HEK293 (cell line): ENCODE measurements around the gene KPNA4.

ENCODE experiments used
- GLI2 ChIP-seq: fragments of 450-650 bp; formaldehyde crosslinking; IDR thresholded peaks from 2 replicates; pipeline ENCODE4; 2017; ENCODE audit warnings: missing biosample characterization, missing genetic modification characterization, low read depth, borderline replicate concordance
- KLF9 ChIP-seq: fragments of 450-650 bp; formaldehyde crosslinking; IDR thresholded peaks from 2 replicates; pipeline ENCODE4 v1.5.1; 2016; ENCODE audit warnings: missing biosample characterization, missing genetic modification characterization, low read depth
- YY1 ChIP-seq: fragments of 450-650 bp; formaldehyde crosslinking; IDR thresholded peaks from 2 replicates; pipeline ENCODE4 v1.5.1; 2018; ENCODE audit warnings: missing biosample characterization, missing genetic modification characterization
- ZBTB20 ChIP-seq: fragments of 450-650 bp; formaldehyde crosslinking; IDR thresholded peaks from 2 replicates; pipeline ENCODE4 v1.5.1; 2016; ENCODE audit warnings: missing biosample characterization, missing genetic modification characterization
- ZBTB8A ChIP-seq: fragments of 450-650 bp; formaldehyde crosslinking; IDR thresholded peaks from 2 replicates; pipeline ENCODE4 v1.5.1; 2016; ENCODE audit warnings: missing biosample characterization, missing genetic modification characterization
- ZNF274 ChIP-seq, 2 experiments: fragments of 200-500 bp in 1 of 2; fragments of 450-650 bp in 1 of 2; sonication (Bioruptor generic) in 1 of 2; formaldehyde crosslinking in 1 of 2; IDR thresholded peaks; 2 replicates each; pipeline versions ENCODE4 v1.5.1 to v1.6.1; 2014 to 2016; ENCODE audit warnings: borderline replicate concordance in 1 of 2, inconsistent platforms in 1 of 2, low read length in 1 of 2, missing biosample characterization in 1 of 2, missing genetic modification characterization in 1 of 2
- ZNF785 ChIP-seq: fragments of 450-650 bp; formaldehyde crosslinking; IDR thresholded peaks from 2 replicates; pipeline ENCODE4 v1.5.1; 2016; ENCODE audit warnings: missing biosample characterization, missing genetic modification characterization
- ZSCAN30 ChIP-seq: fragments of 450-650 bp; IDR thresholded peaks from 2 replicates; pipeline ENCODE4 v1.5.1; 2018; ENCODE audit warnings: missing biosample characterization, mild to moderate bottlenecking, missing genetic modification characterization, moderate library complexity
- TF ChIP-seq, protein P1 (sequence below): fragments of 450-650 bp; formaldehyde crosslinking; IDR thresholded peaks from 2 replicates; pipeline ENCODE4 v1.5.1; 2016; ENCODE audit warnings: missing biosample characterization, missing genetic modification characterization
- TF ChIP-seq, protein P2 (sequence below): fragments of 450-650 bp; formaldehyde crosslinking; IDR thresholded peaks from 2 replicates; pipeline ENCODE4 v1.5.1; 2016; ENCODE audit warnings: missing biosample characterization, missing genetic modification characterization
- TF ChIP-seq, protein P3 (sequence below): fragments of 450-650 bp; formaldehyde crosslinking; IDR thresholded peaks from 2 replicates; pipeline ENCODE4 v1.5.1; 2016; ENCODE audit warnings: missing biosample characterization, missing genetic modification characterization

DNA sequence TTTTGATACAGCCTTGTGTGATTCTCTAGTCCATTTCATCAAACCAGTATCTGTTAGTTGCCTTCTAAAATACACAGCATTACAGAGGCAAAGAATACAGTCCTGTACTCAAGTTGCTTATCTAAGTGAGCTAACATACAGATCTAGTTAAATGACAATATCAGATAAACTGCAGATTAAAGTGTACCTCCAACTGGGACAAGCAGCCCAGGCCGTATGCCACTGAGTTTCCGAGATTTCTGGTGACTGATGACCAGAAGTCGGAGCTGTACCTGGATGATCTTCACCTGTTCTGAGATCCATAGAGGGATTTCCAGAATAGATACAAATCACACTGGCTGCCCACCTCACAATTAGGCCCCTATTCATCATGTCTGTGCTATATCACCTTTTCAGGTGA lies 109.5 kb downstream of the KPNA4 start:
- no peak for TF ChIP-seq ZNF785 (tag by site-specific recombination)
- TF ChIP-seq YY1 (tag by site-specific recombination), result no peak
- no peak for TF ChIP-seq ZBTB20 (tag by site-specific recombination)
- TF ChIP-seq, protein P1, sequence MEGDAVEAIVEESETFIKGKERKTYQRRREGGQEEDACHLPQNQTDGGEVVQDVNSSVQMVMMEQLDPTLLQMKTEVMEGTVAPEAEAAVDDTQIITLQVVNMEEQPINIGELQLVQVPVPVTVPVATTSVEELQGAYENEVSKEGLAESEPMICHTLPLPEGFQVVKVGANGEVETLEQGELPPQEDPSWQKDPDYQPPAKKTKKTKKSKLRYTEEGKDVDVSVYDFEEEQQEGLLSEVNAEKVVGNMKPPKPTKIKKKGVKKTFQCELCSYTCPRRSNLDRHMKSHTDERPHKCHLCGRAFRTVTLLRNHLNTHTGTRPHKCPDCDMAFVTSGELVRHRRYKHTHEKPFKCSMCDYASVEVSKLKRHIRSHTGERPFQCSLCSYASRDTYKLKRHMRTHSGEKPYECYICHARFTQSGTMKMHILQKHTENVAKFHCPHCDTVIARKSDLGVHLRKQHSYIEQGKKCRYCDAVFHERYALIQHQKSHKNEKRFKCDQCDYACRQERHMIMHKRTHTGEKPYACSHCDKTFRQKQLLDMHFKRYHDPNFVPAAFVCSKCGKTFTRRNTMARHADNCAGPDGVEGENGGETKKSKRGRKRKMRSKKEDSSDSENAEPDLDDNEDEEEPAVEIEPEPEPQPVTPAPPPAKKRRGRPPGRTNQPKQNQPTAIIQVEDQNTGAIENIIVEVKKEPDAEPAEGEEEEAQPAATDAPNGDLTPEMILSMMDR, result no peak
- TF ChIP-seq ZBTB8A (tag by site-specific recombination), result no peak
- TF ChIP-seq ZNF274 (IDR thresholded peaks at IDR 0.05; ENCODE audit: low read length), result no peak
- TF ChIP-seq ZNF274 (tag by site-specific recombination; IDR thresholded peaks at IDR 0.05; ENCODE audit: borderline replicate concordance), result no peak
- TF ChIP-seq, protein P2, sequence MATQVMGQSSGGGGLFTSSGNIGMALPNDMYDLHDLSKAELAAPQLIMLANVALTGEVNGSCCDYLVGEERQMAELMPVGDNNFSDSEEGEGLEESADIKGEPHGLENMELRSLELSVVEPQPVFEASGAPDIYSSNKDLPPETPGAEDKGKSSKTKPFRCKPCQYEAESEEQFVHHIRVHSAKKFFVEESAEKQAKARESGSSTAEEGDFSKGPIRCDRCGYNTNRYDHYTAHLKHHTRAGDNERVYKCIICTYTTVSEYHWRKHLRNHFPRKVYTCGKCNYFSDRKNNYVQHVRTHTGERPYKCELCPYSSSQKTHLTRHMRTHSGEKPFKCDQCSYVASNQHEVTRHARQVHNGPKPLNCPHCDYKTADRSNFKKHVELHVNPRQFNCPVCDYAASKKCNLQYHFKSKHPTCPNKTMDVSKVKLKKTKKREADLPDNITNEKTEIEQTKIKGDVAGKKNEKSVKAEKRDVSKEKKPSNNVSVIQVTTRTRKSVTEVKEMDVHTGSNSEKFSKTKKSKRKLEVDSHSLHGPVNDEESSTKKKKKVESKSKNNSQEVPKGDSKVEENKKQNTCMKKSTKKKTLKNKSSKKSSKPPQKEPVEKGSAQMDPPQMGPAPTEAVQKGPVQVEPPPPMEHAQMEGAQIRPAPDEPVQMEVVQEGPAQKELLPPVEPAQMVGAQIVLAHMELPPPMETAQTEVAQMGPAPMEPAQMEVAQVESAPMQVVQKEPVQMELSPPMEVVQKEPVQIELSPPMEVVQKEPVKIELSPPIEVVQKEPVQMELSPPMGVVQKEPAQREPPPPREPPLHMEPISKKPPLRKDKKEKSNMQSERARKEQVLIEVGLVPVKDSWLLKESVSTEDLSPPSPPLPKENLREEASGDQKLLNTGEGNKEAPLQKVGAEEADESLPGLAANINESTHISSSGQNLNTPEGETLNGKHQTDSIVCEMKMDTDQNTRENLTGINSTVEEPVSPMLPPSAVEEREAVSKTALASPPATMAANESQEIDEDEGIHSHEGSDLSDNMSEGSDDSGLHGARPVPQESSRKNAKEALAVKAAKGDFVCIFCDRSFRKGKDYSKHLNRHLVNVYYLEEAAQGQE, result no peak
- no peak for TF ChIP-seq KLF9 (tag by site-specific recombination)
- TF ChIP-seq ZSCAN30 (tag by site-specific recombination), result no peak
- TF ChIP-seq, protein P3, sequence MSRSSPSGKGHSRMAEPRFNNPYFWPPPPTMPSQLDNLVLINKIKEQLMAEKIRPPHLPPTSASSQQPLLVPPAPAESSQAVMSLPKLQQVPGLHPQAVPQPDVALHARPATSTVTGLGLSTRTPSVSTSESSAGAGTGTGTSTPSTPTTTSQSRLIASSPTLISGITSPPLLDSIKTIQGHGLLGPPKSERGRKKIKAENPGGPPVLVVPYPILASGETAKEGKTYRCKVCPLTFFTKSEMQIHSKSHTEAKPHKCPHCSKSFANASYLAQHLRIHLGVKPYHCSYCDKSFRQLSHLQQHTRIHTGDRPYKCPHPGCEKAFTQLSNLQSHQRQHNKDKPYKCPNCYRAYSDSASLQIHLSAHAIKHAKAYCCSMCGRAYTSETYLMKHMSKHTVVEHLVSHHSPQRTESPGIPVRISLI (tag by site-specific recombination), result no peak
- no peak for TF ChIP-seq GLI2 (tag by site-specific recombination)
